ACC112 (cell line): Measurements from ENCODE around the gene MCF2L.

Source experiments
- H2AFZ ChIP-seq: fragments of 200-600 bp; sonication (generic); one replicate; pipeline ENCODE4 v1.6.0; 2017; ENCODE audit warnings: antibody characterized with exemption, low read length; ENCODE audit not compliant: unreplicated experiment
- H3K27ac ChIP-seq: fragments of 200-600 bp; sonication (generic); 2 replicates; pipeline ENCODE4 v1.5.1; 2014; ENCODE audit warnings: low read depth, mild to moderate bottlenecking, antibody characterized with exemption, low read length, moderate library complexity
- H3K27me3 ChIP-seq: fragments of 200-600 bp; sonication (generic); 2 replicates; pipeline ENCODE4 v1.6.1; 2014; ENCODE audit warnings: mild to moderate bottlenecking, antibody characterized with exemption, low read length, moderate library complexity, mixed read lengths; ENCODE audit not compliant: insufficient read depth
- H3K36me3 ChIP-seq: fragments of 200-600 bp; sonication (generic); 2 replicates; pipeline ENCODE4 v1.6.1; 2016; ENCODE audit warnings: mild to moderate bottlenecking, antibody characterized with exemption, low read length, moderate library complexity, mixed read lengths; ENCODE audit not compliant: insufficient read depth
- H3K4me1 ChIP-seq: fragments of 200-600 bp; sonication (generic); one replicate; pipeline ENCODE4 v1.6.1; 2016; ENCODE audit warnings: low read length, mixed read lengths; ENCODE audit not compliant: insufficient read depth, unreplicated experiment, control insufficient read depth
- H3K4me3 ChIP-seq: fragments of 200-600 bp; sonication (generic); 2 replicates; pipeline ENCODE4 v1.5.1; 2014; ENCODE audit warnings: mild to moderate bottlenecking, low read depth, low read length
- H3K79me2 ChIP-seq: fragments of 200-600 bp; sonication (generic); one replicate; pipeline ENCODE4 v1.6.0; 2016; ENCODE audit warnings: low read length; ENCODE audit not compliant: control insufficient read depth, unreplicated experiment, insufficient read depth

MCF2L gene

DNA sequence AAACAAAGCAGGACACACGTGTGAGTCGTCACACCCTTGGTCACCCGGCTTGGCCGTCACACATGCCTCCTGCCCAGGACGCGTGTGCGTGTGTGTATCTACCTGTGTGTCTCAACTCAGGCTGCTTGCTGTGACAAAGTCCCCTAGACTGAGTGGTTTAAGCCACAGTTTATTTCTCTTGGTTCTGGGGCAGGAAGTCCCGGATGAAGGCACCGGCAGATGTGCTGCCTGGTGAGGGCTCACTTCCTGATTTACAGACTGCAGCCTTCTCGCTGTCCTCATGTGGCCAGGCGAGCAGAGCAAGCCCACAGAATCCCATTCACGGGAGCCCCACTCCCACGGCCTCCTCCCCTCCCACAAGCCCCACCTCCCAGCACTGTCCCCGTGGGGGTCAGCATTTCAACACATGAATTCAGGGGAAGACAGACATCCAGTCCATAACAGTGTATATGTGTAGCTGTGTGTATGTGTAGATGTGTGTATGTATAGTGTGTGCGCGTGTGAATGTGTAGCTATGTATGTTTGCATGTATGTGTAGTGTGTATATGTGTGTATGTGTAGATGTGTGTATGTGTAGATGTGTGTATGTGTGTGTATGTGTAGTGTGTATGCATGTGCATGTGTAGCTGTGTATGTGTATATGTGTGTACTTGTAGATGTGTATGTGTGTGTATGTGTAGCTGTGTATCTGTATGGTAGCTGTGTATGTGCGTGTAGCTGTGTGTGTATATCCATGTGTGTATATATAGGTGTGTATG is 51.5 kb downstream of the MCF2L start:
- no peak overlapping the region for H3K4me3 ChIP-seq
- H3K36me3 ChIP-seq: no peaks in the 10 kb centered on the region
- no peak overlapping the region for H3K27ac ChIP-seq
- peaks cover 4% of the 10 kb centered on the region for H3K4me1 ChIP-seq
- H3K79me2 ChIP-seq: no peaks in the 10 kb centered on the region
- peaks cover 41% of the 10 kb centered on the region for H3K27me3 ChIP-seq
- no peak overlapping the region for H2AFZ ChIP-seq

GRCh38 chr13:113021391-113021790 is 52.4 kb downstream of the MCF2L start:
- Histone ChIP-seq H3K79me2 (no peaks in the 10 kb centered on the region), H3K4me1 (peaks cover 4% of the 10 kb centered on the region), H3K36me3 (no peaks in the 10 kb centered on the region), H2AFZ (no peak overlapping the region), H3K27me3 (peaks cover 44% of the 10 kb centered on the region), H3K27ac (no peak overlapping the region), H3K4me3 (no peak overlapping the region)

DNA sequence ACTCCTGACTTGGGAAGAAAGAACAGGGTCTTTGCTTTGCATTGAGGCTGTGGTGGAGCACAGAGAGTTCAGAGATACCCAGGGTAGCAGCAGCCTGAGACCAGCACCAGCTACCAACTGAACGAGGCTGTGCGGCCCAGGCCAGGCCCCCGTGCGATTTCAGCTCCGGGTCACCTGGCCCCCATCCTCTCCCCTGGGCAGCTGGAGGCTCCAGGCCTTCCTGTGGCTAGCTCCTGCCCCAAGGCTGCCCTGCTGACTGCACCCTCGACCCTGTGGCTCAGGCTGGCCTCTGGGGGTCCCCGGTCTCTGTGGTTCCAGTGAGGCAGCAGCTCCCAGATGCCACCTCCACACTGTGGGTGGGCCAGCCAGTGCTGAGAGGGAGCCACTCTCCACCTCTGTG is 52.8 kb downstream of the MCF2L start:
- Histone ChIP-seq H3K36me3 (no peaks in the 10 kb centered on the region), H2AFZ (no peak overlapping the region), H3K4me1 (peaks cover 4% of the 10 kb centered on the region), H3K27ac (no peak overlapping the region), H3K27me3 (peaks cover 48% of the 10 kb centered on the region), H3K4me3 (no peak overlapping the region), H3K79me2 (no peaks in the 10 kb centered on the region)

DNA sequence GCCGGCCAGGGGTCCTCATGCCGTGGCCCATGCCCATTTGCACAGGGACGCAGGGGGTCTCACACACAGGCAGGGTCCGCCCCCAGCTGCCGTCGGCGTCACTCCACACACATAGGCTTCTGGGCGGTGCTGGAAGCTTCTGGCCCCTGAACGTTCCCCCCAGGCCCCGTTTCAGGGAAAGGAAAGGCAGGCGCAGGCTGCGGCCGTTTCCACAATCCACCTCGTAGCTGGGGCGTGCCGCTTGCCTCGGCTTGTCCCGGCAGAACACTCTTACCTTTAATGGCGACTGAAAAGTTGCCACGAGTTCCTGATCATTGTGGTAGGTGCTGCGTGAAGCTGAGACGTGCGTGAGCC is 53.4 kb downstream of the MCF2L start:
- no peak overlapping the region for H3K4me3 ChIP-seq
- no peaks in the 10 kb centered on the region for H3K79me2 ChIP-seq
- H3K27me3 ChIP-seq: peaks cover 54% of the 10 kb centered on the region
- H2AFZ ChIP-seq: no peak overlapping the region
- peaks cover 4% of the 10 kb centered on the region for H3K4me1 ChIP-seq
- H3K27ac ChIP-seq: no peak overlapping the region
- H3K36me3 ChIP-seq: no peaks in the 10 kb centered on the region

- H3K27me3 ChIP-seq: peaks cover 58% of the 10 kb centered on the region
- no peak overlapping the region for H2AFZ ChIP-seq
Observed at GRCh38 chr13:113022745-113023574, 53.9 kb downstream of the MCF2L start.

DNA sequence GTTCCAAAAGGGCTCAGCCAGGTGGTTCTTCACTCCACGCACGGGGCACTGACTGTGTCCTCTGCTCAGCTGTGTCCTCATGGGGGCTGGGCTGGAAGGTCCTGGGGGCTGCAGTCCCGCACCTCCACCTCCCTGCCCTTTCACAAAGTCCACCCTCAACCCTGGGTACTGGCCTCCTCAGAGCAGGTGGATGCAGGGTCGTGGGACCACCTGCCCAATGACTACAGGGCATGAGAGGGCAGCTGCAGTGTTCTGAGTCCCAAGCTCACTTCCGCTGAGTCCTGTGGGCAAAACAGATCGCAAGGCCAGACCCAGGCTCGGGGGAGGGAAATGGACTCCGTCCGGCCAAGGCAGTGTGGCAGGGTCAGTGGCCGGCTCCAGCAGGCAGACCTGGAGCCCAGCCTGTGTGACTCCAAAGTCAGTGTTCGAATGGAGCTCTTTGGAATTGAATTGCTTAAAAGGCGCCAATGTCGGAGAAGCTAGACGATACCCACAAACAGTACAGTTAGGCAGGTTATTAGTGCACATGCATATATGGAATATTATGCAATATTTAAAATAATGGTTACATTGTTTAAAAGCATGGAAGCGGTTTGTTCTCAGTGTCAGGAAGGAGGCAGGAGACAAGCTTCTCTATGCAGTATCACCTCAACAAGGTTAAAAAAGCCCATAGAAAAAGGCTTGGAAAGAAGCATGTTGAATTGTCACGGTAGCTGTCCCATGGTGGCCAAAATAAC is 54.8 kb downstream of the MCF2L start:
- H3K79me2 ChIP-seq: no peaks in the 10 kb centered on the region
- H3K36me3 ChIP-seq: no peaks in the 10 kb centered on the region
- peaks cover 61% of the 10 kb centered on the region for H3K27me3 ChIP-seq
- H3K4me1 ChIP-seq: peaks cover 4% of the 10 kb centered on the region
- H2AFZ ChIP-seq: no peak overlapping the region
- H3K27ac ChIP-seq: no peak overlapping the region
- no peak overlapping the region for H3K4me3 ChIP-seq

More at GRCh38 chr13:113022745-113023574, 53.9 kb downstream of the MCF2L start:
- Histone ChIP-seq H3K36me3 (no peaks in the 10 kb centered on the region), H3K79me2 (no peaks in the 10 kb centered on the region), H3K27ac (no peak overlapping the region), H3K4me1 (peaks cover 4% of the 10 kb centered on the region), H3K4me3 (no peak overlapping the region)

GRCh38 chr13:113024466-113024865 is 55.5 kb downstream of the MCF2L start:
- Histone ChIP-seq H3K27ac (no peak overlapping the region), H3K27me3 (peaks cover 56% of the 10 kb centered on the region), H3K4me1 (peaks cover 4% of the 10 kb centered on the region), H3K79me2 (no peaks in the 10 kb centered on the region), H3K36me3 (no peaks in the 10 kb centered on the region), H3K4me3 (no peak overlapping the region), H2AFZ (no peak overlapping the region)

- Histone ChIP-seq H3K27ac (no peak overlapping the region), H3K4me3 (no peak overlapping the region), H3K79me2 (no peaks in the 10 kb centered on the region), H3K36me3 (no peaks in the 10 kb centered on the region), H3K4me1 (peaks cover 4% of the 10 kb centered on the region), H2AFZ (no peak overlapping the region), H3K27me3 (peaks cover 53% of the 10 kb centered on the region)
Observed at GRCh38 chr13:113026391-113026910, 57.4 kb downstream of the MCF2L start.

DNA sequence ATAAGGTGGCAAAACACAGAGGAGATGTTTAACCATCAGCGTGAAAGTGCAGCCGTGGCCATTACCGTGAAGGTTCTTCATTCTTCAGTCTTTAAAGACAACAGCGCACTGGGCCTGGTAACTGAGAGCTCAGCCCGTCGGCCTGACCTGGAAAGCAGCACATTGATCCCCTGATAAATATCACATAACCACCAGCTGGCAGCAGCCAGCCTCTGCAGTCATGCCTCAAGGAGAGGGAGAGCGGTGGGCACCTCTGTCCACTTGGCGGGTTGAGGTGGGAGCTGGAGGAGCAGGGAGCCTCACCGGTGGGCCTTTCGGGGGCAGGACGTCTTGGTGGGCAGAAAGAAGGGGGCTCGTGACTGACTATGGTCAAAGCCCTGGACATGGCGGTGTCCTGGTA is 58.1 kb downstream of the MCF2L start:
- no peak overlapping the region for H2AFZ ChIP-seq
- no peaks in the 10 kb centered on the region for H3K79me2 ChIP-seq
- no peaks in the 10 kb centered on the region for H3K36me3 ChIP-seq
- no peak overlapping the region for H3K4me3 ChIP-seq
- H3K27ac ChIP-seq: no peak overlapping the region
- H3K4me1 ChIP-seq: peaks cover 4% of the 10 kb centered on the region
- peaks cover 53% of the 10 kb centered on the region for H3K27me3 ChIP-seq

- no peak overlapping the region for H3K4me3 ChIP-seq
- H3K79me2 ChIP-seq: no peaks in the 10 kb centered on the region
- H2AFZ ChIP-seq: no peak overlapping the region
- H3K36me3 ChIP-seq: no peaks in the 10 kb centered on the region
- H3K4me1 ChIP-seq: peaks cover 4% of the 10 kb centered on the region
- H3K27ac ChIP-seq: no peak overlapping the region
- peaks cover 51% of the 10 kb centered on the region for H3K27me3 ChIP-seq
Observed at GRCh38 chr13:113027566-113027965, 58.6 kb downstream of the MCF2L start.
